NCI-H2196 treated with DMSO at 0.1 percent for 48 hours (cell line): ENCODE measurements around the gene OR2D2.
"Not testable (repeated sequence)": the region's sequence is repeated elsewhere in the genome, so short reads cannot be mapped to it uniquely, and the experiment has no call there.

Source experiments
- DNase-seq: peaks from one replicate; lab custom pipeline; 2025; ENCODE audit not compliant: unreplicated experiment; lab: John Stamatoyannopoulos, UW

The OR2D2 gene

DNA sequence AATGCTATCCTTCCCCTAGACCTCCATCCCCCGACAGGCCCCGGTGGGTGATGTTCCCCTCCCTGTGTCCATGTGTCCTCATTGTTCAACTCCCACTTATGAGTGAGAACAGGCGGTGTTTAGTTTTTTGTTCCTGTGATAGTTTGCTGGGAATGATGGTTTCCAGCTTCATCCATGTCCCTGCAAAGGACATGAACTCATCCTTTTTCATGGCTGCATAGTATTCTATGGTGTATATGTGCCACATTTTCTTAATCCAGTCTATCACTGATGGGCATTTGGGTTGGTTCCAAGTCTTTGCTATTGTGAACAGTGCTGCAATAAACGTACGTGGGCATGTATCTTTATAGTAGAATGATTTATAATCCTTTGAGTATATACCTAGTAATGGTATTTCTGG, 4.6 kb downstream of the OR2D2 start:
- not testable (repeated sequence) for DNase-seq

DNA sequence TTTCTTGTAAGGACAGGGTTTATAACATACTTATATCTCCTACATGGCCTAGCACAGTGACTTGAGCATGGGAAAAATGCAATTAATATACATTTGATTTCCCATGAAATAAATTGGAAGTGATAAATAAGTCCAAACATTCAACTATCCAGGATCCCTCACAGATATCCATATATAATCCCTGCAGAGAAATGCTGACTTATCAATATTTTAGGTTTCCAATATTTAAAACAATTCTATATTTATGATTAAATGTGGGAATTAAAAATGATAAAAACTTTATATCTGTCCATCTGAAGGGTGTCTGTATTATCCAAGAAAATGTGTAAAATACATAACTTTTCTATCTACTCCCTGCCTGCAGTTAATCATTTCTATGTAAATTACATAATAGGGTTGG, 9.5 kb downstream of the OR2D2 start:
- DNase-seq: no peak

DNA sequence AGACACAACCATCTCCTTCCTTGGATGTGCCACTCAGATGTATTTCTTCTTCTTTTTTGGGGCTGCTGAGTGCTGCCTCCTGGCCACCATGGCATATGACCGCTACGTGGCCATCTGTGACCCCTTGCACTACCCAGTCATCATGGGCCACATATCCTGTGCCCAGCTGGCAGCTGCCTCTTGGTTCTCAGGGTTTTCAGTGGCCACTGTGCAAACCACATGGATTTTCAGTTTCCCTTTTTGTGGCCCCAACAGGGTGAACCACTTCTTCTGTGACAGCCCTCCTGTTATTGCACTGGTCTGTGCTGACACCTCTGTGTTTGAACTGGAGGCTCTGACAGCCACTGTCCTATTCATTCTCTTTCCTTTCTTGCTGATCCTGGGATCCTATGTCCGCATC, 15.4 kb downstream of the OR2D2 start:
- no peak for DNase-seq

DNA sequence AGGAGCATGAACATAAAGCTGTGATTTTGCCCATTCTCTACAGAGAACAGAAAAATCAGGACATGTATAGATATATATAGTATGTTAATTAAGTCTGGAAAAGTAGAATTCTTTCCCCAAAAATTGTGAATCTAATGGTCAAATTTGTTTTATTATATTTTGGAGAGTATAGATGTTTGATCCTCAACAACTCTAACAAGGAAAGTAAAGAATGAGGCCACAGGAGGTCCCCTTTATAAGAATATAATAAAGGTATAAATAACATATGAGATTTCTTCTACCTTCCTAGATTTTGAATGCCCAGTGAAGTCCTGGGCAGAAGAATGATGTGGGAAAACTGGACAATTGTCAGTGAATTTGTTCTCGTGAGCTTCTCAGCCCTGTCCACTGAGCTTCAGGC, 16.0 kb downstream of the OR2D2 start, which contains the start of gene OR10A4:
Gene OR10A4 (plus strand): TSS at position 301 of the 400 bp plus-strand sequence. CDS start 23 bp downstream, at position 324.
- DNase-seq: no peak

DNA sequence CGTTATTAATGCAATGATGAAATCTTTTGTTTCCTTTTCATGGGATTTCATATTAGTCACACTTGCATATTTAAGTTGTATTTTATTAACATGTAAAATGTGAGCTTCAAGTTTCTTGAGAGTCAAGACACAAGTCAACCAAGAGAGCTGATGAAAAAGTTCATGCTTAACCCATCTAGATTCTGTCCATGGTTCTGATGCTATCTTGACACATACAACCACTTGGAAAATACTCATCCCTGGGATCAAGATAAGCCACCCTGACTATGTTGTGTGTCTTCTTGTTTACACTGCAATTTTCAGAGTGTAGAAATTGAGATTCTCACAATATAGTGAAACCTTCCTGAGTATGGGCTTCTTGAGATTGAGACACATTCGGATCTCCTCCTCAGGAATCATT, 16.5 kb downstream of the OR2D2 start:
- DNase-seq: no peak

DNA sequence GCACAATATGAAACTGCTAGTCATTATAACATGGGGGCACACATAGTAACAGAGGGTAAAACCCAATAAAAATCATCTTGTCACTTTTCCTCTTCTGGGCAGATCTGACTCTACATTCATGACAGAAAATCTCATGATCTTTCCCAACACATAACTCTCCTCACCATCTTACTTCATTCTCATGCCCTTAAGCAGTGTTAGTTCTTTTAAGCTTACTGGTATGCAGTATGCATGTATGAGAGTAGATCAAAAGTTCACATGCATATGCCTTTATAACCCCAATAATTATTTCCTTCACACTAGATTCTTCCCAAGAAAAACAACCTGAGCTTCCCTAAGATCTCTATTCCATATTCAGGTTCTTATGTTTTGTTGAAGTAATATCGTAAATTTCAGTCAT, 21.0 kb downstream of the OR2D2 start:
- no peak for DNase-seq

DNA sequence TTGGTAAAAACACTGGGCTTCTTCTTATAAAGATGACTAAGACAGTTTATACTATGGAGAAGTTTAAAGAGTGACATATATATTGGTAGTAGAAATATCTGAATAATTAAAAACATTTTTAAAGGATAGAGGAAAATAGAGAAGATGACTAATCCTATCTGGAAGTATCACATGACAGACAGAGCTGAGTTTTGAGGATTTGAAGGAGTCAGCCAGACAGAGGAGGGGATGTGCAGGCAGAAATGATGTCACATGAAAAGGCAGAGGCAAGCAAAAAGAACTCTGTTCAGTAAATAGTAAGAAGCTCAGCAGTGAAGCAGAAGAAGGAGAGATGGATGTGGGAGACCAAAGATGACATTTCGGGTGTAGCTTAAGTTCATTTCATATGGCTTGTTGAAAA, 27.9 kb downstream of the OR2D2 start:
- no peak for DNase-seq

DNA sequence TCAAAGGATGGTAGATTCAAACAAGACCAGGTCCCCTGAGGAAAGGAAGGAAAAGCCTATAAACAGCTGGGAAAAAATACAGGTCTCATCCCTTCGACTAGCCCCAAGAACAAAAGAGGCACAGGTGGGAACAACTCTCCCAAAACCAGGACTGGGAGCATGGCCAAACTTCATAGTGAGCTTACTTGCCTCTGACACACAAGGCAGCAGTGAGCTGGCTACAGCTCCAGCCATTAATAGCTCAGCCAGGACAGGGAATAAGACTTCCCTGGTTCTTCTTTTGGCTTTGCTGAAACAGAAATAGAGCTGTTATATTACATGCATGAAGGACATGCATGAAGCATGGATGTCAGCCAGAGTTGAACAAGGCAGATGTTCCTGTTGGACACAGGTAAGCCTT, 29.3 kb downstream of the OR2D2 start, which contains the start of gene OR10A2:
Gene OR10A2 (plus strand): TSS at position 97 of the 400 bp plus-strand sequence. CDS start 6,698 bp downstream, outside the sequence.
- no peak for DNase-seq

DNA sequence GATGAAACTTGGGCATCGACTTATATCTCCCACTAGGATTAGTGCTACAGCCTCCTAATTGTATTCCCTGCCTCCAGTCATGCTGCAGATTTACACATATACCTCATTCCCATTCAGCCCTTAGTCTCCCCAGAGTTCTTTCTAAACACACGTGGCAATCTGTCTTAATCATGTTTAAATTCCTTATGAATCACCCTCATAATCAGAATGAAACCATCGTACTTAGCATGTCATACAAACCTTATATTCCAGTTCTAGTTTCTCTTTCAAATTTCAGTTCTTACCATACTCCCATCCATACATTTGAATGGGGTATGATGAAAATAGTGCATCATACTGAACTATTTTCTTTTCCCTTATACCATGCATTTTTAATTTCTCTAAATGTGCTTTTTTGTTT, 35.4 kb downstream of the OR2D2 start:
- no peak for DNase-seq

DNA sequence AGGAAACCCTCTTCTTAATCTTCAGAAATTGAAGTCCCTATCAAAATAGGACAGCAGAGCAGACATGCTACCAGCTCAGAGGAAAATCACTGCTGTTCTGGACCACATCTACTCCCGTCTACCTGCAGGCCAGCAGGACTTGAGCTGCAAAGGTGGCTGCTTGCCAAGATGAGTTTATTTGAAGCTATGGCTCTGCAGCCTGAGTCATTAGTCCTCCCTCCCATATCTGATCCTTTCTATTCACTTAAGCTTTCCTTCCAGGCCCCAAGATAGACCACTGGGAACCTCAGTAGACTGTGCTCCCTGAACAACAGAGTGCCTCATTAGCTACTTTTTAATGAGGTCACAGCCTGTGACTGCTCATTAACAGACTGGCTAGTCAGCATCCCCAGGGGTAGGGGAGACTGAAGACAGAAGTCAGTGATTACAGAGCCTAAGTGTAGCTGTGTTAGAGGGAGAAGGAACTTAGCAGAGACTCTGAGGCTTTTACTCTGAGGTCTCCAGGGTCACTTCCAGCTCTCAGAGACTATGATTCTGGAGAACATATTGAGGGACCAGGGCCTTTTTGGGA, 36.2 kb downstream of the OR2D2 start:
- no peak for DNase-seq

DNA sequence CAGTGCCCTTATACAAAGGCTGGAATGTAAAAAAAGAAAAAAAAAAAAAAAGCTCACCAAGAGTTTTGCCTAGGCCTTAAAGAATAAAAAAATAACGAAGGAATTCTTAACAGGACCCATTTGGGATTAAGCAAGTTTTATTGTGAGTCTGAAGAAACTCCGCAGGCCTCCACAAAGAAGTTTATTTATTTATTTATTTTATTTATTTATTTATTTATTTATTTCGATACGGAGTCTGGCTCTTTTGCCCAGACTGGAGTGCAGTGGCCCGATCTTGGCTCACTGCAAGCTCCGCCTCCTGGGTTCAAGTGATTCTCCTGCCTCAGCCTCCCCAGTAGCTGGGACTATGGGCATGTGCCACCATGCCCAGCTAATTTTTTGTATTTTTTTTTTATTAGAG, 37.5 kb downstream of the OR2D2 start:
- DNase-seq: not testable (repeated sequence)

DNA sequence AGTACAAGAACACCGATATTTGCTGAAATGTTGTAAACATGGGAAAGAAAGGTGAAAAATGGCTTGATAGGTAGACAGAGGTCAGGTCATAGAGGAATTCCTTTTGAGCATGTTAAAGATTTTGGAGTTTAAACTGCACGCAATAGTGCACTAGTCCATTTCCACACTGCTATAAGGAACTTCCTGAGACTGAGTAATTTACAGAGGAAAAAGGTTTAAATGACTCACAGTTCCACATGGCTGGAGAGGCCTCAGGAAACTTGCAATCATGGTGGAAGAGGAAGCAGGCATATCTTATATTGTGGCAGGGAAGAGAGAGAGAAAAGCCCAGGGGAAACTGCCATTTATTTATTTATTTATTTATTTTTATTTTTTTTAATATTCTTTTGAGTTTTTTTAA, 41.8 kb downstream of the OR2D2 start:
- DNase-seq: no peak

DNA sequence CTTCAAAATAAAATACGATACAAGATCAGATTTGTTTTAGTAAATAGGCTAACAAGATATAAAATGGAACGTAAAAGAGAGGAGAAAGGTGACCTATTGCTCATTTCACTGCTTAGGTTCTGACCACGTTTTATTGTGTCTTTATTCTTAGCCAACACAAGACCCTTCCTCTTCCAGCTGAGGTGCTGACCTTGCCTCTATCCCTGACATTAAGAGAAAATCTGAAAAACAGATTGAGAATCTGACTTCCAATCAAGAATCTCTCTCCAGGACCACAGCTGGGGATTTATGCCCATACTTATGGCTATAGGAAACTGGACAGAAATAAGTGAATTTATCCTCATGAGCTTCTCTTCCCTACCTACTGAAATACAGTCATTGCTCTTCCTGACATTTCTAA, 46.9 kb downstream of the OR2D2 start, which contains the start of gene OR10A5:
Gene OR10A5 (plus strand): TSS at position 301 of the 400 bp plus-strand sequence. CDS start 0 bp downstream, at position 301.
- no peak for DNase-seq

DNA sequence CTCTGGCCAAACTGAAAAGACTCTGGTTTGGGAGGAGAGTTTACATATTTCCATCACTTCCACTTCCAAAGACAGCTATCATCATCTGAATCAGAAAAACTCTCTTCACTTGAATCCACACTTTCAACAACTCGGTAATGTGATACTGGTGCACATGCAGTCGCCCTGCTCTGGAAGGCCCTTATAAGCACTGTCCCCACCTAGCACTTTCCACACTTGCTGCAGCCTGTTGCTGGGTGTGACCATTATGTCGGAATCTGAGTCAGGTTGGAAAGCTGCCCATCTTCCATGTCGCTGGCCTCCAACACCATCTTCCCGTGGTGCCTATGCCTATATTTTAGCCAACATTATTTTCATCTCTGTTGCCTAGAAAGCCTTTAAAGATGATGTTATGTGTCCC, 47.9 kb downstream of the OR2D2 start:
- no peak for DNase-seq

DNA sequence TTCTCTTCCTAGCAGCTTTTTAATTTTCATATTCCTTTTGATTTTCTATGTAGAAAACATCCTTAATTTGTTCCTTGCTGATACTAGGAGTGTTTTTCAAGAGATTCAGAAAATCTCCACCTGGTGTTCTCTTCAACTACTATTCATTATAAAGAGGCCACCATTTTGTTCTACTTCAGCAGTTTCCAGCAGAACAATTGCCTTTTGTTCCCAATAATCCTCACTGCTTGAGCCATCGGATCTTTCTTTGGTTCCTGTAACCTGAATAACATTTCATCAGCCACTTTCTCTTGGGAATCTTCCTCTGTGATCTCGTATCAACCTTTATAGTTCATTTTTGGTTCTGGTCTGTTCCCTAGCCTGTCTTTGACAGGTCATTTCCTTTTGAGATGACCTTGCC, 48.6 kb downstream of the OR2D2 start:
- DNase-seq: no peak

DNA sequence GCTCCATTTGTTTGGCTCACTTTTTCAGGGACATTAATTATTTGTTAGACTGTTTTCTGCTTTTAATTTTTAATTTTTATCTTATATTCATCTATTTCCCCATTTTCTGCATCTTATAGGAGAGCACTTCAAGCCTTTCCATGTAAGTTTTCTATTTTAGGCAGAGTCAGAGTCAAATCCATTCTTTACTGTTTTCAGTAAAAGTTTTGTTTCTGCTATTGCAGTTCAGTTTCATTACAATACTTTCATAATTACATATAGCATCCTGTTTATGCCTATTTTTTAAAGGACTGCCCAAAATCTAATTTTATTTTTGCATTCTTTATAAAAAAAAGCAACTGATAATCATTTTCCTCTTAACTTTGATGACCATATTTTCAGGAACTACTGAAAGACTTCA, 50.6 kb downstream of the OR2D2 start:
- DNase-seq: no peak
